Activated CD8-positive, alpha-beta memory T cell treated with anti-CD3 and anti-CD28 coated beads for 48 hours (primary cell): ENCODE results near the gene FAM53B.

Experiments
- DNase-seq, 3 experiments: peaks; one replicate each; pipeline ENCODE4 v3.0.0-alpha.2; 2020; ENCODE audit warnings: low read depth in 2 of 3, low spot score in 2 of 3

The FAM53B gene

GRCh38 chr10:124697837-124698544 lies 46.2 kb downstream of the FAM53B start:
- DNase-seq: no peak

GRCh38 chr10:124697443-124697836 lies 46.7 kb downstream of the FAM53B start:
- no peak for DNase-seq

- no peak for DNase-seq
Observed at GRCh38 chr10:124696446-124697392, 47.5 kb downstream of the FAM53B start.

GRCh38 chr10:124695259-124695658 lies 48.9 kb downstream of the FAM53B start:
- DNase-seq: no peak

- no peak for DNase-seq
Observed at GRCh38 chr10:124694481-124695220, 49.5 kb downstream of the FAM53B start.

GRCh38 chr10:124693801-124694416 lies 50.3 kb downstream of the FAM53B start:
- no peak for DNase-seq

GRCh38 chr10:124693396-124693795 lies 50.8 kb downstream of the FAM53B start:
- DNase-seq: no peak

- DNase-seq: no peak
Observed at GRCh38 chr10:124692100-124692446, 52.1 kb downstream of the FAM53B start.

- no peak for DNase-seq
Observed at GRCh38 chr10:124691421-124692099, 52.6 kb downstream of the FAM53B start.

- DNase-seq: no peak
Observed at GRCh38 chr10:124691002-124691401, 53.2 kb downstream of the FAM53B start.

GRCh38 chr10:124689911-124690498 lies 54.2 kb downstream of the FAM53B start:
- DNase-seq: peak in 1 of 3 experiments; percentile 24

- peak in 2 of 3 experiments; percentile 33 to 50 for DNase-seq
Observed at GRCh38 chr10:124688889-124689670, 55.1 kb downstream of the FAM53B start.

- DNase-seq: no peak
Observed at GRCh38 chr10:124688386-124688785, 55.8 kb downstream of the FAM53B start.

- DNase-seq: no peak
Observed at GRCh38 chr10:124686707-124687376, 57.3 kb downstream of the FAM53B start.

GRCh38 chr10:124685261-124685660 lies 58.9 kb downstream of the FAM53B start:
- DNase-seq: no peak

GRCh38 chr10:124683814-124684213 lies 60.4 kb downstream of the FAM53B start:
- DNase-seq: no peak

- no peak for DNase-seq
Observed at GRCh38 chr10:124681626-124682552, 62.3 kb downstream of the FAM53B start.

- no peak for DNase-seq
Observed at GRCh38 chr10:124681091-124681490, 63.1 kb downstream of the FAM53B start.
